A204.1 (cell line): ENCODE data around the gene INHBE.
"Not testable (repeated sequence)": the region's sequence is repeated elsewhere in the genome, so short reads cannot be mapped to it uniquely, and the experiment has no call there.

ENCODE experiments used
- FAIRE-seq: peaks from 2 replicates; lab custom pipeline; 2012; peaks lifted over from hg19 to GRCh38; lab: Jason Lieb, UNC

The INHBE gene

DNA sequence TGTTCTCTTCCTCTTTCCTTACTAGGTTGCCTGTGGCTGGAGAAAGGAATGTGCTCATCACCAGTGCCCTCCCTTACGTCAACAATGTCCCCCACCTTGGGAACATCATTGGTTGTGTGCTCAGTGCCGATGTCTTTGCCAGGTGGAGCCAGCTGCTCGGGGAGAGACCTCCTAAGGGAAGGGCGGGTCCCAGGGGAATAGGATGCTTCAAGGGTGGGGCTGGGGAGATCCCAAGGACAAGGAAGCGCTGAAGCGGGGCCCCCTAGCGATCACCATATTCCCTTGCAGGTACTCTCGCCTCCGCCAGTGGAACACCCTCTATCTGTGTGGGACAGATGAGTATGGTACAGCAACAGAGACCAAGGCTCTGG lies 43.0 kb downstream of the INHBE start:
- no peak for FAIRE-seq

DNA sequence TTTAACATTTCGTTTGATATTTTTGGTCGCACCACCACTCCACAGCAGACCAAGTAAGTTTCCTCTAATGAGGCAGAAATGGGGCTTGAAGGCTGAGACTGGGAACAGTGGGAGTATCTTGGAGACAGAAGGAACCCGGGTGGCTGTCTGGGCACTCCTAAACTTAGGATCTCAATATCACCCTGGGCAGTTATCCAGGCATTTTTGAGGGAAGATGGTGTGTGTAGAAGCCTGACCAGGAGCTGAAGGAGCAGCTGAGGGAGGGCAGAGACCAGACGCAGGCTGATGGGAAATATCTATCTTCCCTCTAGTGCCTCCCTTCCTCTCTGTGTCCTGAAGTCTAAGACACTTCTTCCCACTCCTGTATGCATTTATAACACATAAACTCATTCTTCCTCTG lies 43.5 kb downstream of the INHBE start:
- no peak for FAIRE-seq

DNA sequence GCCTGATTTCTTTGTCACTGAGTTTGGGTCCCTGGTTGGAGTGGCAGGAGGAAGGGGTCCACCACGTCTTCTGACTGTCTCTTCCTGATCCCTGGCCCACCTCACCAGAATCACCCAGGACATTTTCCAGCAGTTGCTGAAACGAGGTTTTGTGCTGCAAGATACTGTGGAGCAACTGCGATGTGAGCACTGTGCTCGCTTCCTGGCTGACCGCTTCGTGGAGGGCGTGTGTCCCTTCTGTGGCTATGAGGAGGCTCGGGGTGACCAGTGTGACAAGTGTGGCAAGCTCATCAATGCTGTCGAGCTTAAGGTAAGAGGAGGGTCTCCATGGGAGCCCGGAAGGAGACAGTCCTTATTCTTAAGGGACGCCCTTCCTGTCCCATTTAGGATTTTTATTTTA lies 45.1 kb downstream of the INHBE start:
- FAIRE-seq: no peak

DNA sequence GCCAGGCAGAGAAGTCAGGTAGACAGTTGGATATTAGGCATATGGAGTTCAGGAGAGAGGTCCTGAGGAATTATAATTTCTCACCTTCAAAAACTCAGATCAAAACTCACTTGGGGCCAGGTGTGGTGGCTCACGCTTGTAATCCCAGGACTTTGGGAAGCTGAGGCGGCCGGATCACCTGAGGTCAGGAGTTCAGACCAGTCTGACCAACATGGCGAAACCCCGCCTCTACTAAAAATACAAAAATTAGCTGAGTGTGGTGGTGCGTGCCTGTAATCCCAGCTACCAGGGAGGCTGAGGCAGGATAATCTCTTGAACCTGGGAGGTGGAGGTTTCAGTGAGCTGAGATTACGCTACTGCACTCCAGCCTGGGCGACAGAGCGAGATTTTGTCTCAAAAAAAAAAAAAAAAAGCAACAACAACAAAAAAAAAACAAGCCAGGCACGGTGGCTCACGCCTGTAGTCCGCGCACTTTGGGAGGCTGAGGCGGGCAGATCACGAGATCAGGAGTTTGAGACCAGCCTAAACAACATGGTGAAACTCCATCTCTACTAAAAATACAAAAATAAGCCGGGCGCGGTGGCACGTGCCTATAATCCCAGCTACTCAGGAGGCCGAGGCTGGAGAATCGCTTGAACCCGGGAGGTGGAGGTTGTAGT lies 47.3 kb downstream of the INHBE start:
- FAIRE-seq: not testable (repeated sequence)

DNA sequence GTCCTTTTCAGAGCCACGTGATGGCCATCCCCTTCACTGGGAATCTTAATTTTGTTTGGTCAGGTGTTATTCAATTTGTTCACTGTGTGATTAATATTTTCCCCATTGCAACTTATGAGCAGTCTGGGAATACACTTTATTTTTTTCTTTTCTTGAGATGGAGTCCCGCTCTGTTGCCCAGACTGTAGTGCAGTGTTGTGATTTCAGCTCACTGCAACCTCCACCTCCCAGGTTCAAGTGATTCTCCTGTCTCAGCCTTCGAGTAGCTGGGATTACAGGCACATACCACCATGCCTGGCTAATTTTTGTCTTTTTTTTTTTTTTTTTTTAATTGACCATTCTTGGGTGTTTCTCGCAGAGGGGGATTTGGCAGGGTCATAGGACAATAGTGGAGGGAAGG lies 51.4 kb downstream of the INHBE start:
- FAIRE-seq: not testable (repeated sequence)
